Fibroblast of villous mesenchyme (primary cell): Measurements from ENCODE around the gene FGF8. TPM values are rescaled to one million over a fixed set of nuclear protein-coding genes. Genes with fewer than 3 reads are reported as not detected.

Source experiments
- DNase-seq: peaks from one replicate; pipeline ENCODE4 v3.0.0-alpha.2; 2010; ENCODE audit warnings: low read depth
- H3K4me3 ChIP-seq: 2 replicates; pipeline ENCODE4 v1.5.1; 2011; ENCODE audit warnings: low read depth, mild to moderate bottlenecking, low read length
- total RNA-seq: library from RNA; depleted of rRNA; stranded (reverse); fragments of >200 nt; gene quantifications from 2 replicates; pipeline ENCODE4 v1.2.3, GENCODE V29; 2012
- TF ChIP-seq, protein P1 (sequence below): IDR thresholded peaks from 2 replicates; pipeline ENCODE4 v1.5.1; 2012; ENCODE audit warnings: low read depth, mild to moderate bottlenecking, low read length; ENCODE audit not compliant: insufficient read depth

Gene FGF8
- total RNA-seq, 1 donor, result not detected

- DNase-seq, result peak; percentile 62
- TF ChIP-seq, protein P1, sequence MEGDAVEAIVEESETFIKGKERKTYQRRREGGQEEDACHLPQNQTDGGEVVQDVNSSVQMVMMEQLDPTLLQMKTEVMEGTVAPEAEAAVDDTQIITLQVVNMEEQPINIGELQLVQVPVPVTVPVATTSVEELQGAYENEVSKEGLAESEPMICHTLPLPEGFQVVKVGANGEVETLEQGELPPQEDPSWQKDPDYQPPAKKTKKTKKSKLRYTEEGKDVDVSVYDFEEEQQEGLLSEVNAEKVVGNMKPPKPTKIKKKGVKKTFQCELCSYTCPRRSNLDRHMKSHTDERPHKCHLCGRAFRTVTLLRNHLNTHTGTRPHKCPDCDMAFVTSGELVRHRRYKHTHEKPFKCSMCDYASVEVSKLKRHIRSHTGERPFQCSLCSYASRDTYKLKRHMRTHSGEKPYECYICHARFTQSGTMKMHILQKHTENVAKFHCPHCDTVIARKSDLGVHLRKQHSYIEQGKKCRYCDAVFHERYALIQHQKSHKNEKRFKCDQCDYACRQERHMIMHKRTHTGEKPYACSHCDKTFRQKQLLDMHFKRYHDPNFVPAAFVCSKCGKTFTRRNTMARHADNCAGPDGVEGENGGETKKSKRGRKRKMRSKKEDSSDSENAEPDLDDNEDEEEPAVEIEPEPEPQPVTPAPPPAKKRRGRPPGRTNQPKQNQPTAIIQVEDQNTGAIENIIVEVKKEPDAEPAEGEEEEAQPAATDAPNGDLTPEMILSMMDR, result peak; percentile 83
- peak overlapping the region; percentile 46 for H3K4me3 ChIP-seq
Measured at GRCh38 chr10:101779544-101780186, 3.8 kb upstream of the FGF8 start.

GRCh38 chr10:101778781-101779543 is 3.0 kb upstream of the FGF8 start:
- peak; percentile 45 for DNase-seq
- TF ChIP-seq, protein P1, result no peak
- H3K4me3 ChIP-seq, result peak overlapping the region; percentile 46

- no peak for DNase-seq
- TF ChIP-seq, protein P1, result no peak
- H3K4me3 ChIP-seq, result no peak overlapping the region
Measured at GRCh38 chr10:101778151-101778780, 2.4 kb upstream of the FGF8 start.

- no peak overlapping the region for H3K4me3 ChIP-seq
- DNase-seq, result no peak
- TF ChIP-seq, protein P1, result no peak
Measured at GRCh38 chr10:101777619-101778145, 1.8 kb upstream of the FGF8 start.

- H3K4me3 ChIP-seq, result no peak overlapping the region
- TF ChIP-seq, protein P1, result no peak
- no peak for DNase-seq
Measured at GRCh38 chr10:101776161-101776817, 375 bp upstream of the FGF8 start.

- TF ChIP-seq, protein P1, result no peak
- H3K4me3 ChIP-seq, result no peak overlapping the region
- DNase-seq, result no peak
Measured at GRCh38 chr10:101774589-101775272, 1.2 kb downstream of the FGF8 start.
